Measurements from ENCODE around the gene HSD17B7. TPM values are rescaled to one million over a fixed set of nuclear protein-coding genes. Genes with fewer than 3 reads are reported as not detected.
A peak's percentile ranks its signal among the peaks of the same experiment; 100 is the strongest.
"Not testable (repeated sequence)": the region's sequence is repeated elsewhere in the genome, so short reads cannot be mapped to it uniquely, and the experiment has no call there.

Gene HSD17B7
- polyA plus RNA-seq, 3 donors, result 11.4 to 26.2 (median 24.2) TPM

GRCh38 chr1:162796617-162797279 is 6.2 kb downstream of the HSD17B7 start:
- DNase-seq, result not testable (repeated sequence)

GRCh38 chr1:162799995-162800830 is 9.7 kb downstream of the HSD17B7 start:
- peak; percentile 54 for DNase-seq

- not testable (repeated sequence) for DNase-seq
Observed at GRCh38 chr1:162807503-162807902, 17.0 kb downstream of the HSD17B7 start.

GRCh38 chr1:162812357-162812756 is 21.9 kb downstream of the HSD17B7 start:
- DNase-seq, result not testable (repeated sequence)

GRCh38 chr1:162818136-162818535 is 27.6 kb downstream of the HSD17B7 start:
- DNase-seq, result not testable (repeated sequence)

GRCh38 chr1:162818666-162819065 is 28.2 kb downstream of the HSD17B7 start:
- not testable (repeated sequence) for DNase-seq

GRCh38 chr1:162822391-162823200 is 32.1 kb downstream of the HSD17B7 start:
- peak; percentile 19 for DNase-seq

GRCh38 chr1:162823231-162823630 is 32.7 kb downstream of the HSD17B7 start:
- no peak for DNase-seq

GRCh38 chr1:162823771-162824525 is 33.4 kb downstream of the HSD17B7 start:
- no peak for DNase-seq

- DNase-seq, result no peak
Observed at GRCh38 chr1:162829268-162829667, 38.8 kb downstream of the HSD17B7 start.

- DNase-seq, result no peak
Observed at GRCh38 chr1:162832470-162832869, 42.0 kb downstream of the HSD17B7 start.

- no peak for DNase-seq
Observed at GRCh38 chr1:162835157-162835899, 44.8 kb downstream of the HSD17B7 start.

- no peak for DNase-seq
Observed at GRCh38 chr1:162838863-162839262, 48.4 kb downstream of the HSD17B7 start.

- DNase-seq, result no peak
Observed at GRCh38 chr1:162840250-162840839, 49.8 kb downstream of the HSD17B7 start.

- DNase-seq, result no peak
Observed at GRCh38 chr1:162844153-162844552, 53.7 kb downstream of the HSD17B7 start.

GRCh38 chr1:162846256-162847212 is 56.0 kb downstream of the HSD17B7 start:
- DNase-seq, result no peak

- DNase-seq, result peak; percentile 55
Observed at GRCh38 chr1:162847839-162848453, 57.4 kb downstream of the HSD17B7 start.

GRCh38 chr1:162849711-162850110 is 59.2 kb downstream of the HSD17B7 start:
- DNase-seq, result no peak

GRCh38 chr1:162851341-162851740 is 60.8 kb downstream of the HSD17B7 start:
- DNase-seq, result no peak

Measured in renal pelvis (tissue), 4 donors.